Measurements from ENCODE around the gene RTN4R.
A peak's percentile ranks its signal among the peaks of the same experiment; 100 is the strongest.
"Not testable (repeated sequence)": the region's sequence is repeated elsewhere in the genome, so short reads cannot be mapped to it uniquely, and the experiment has no call there.

Gene RTN4R

GRCh38 chr22:20268279-20269012, at the start of gene RTN4R:
RTN4R (minus strand) TSS chr22:20268318; CDS start chr22:20268092, 226 bp downstream.
- in situ Hi-C loops (cut with MboI; ENCODE audit: low pct_unique_long_range_greater_than_20kb, low sequenced_read_pairs, unreplicated experiment), result no loop called here
- DNase-seq (ENCODE audit: low spot score), result peak; percentile 84
- peak; percentile 91 for TF ChIP-seq CTCF (IDR thresholded peaks at IDR 0.05; ENCODE audit: extremely low read depth, insufficient read depth, missing control alignments)

- in situ Hi-C loops (cut with MboI; ENCODE audit: low pct_unique_long_range_greater_than_20kb, low sequenced_read_pairs, unreplicated experiment); DNase-seq (ENCODE audit: low spot score): not testable (repeated sequence)
- TF ChIP-seq CTCF (IDR thresholded peaks at IDR 0.05; ENCODE audit: extremely low read depth, insufficient read depth, missing control alignments), result peak; percentile 51
These were observed 49.4 kb upstream of the RTN4R start for GRCh38 chr22:20317402-20318042.

GRCh38 chr22:20316844-20317401, 48.8 kb upstream of the RTN4R start:
- DNase-seq (ENCODE audit: low spot score), result no peak
- in situ Hi-C loops (cut with MboI; ENCODE audit: low pct_unique_long_range_greater_than_20kb, low sequenced_read_pairs, unreplicated experiment), result no loop called here
- no peak for TF ChIP-seq CTCF (IDR thresholded peaks at IDR 0.05; ENCODE audit: extremely low read depth, insufficient read depth, missing control alignments)

GRCh38 chr22:20316217-20316843, 48.2 kb upstream of the RTN4R start:
- DNase-seq (ENCODE audit: low spot score), result no peak
- in situ Hi-C loops (cut with MboI; ENCODE audit: low pct_unique_long_range_greater_than_20kb, low sequenced_read_pairs, unreplicated experiment), result no loop called here
- no peak for TF ChIP-seq CTCF (IDR thresholded peaks at IDR 0.05; ENCODE audit: extremely low read depth, insufficient read depth, missing control alignments)

GRCh38 chr22:20315337-20316216, 47.5 kb upstream of the RTN4R start:
- in situ Hi-C loops (cut with MboI; ENCODE audit: low pct_unique_long_range_greater_than_20kb, low sequenced_read_pairs, unreplicated experiment), result no loop called here
- no peak for TF ChIP-seq CTCF (IDR thresholded peaks at IDR 0.05; ENCODE audit: extremely low read depth, insufficient read depth, missing control alignments)
- no peak for DNase-seq (ENCODE audit: low spot score)

GRCh38 chr22:20314741-20315336, 46.7 kb upstream of the RTN4R start:
- in situ Hi-C loops (cut with MboI; ENCODE audit: low pct_unique_long_range_greater_than_20kb, low sequenced_read_pairs, unreplicated experiment), result not testable (repeated sequence)

GRCh38 chr22:20314206-20314605, 46.1 kb upstream of the RTN4R start:
- in situ Hi-C loops (cut with MboI; ENCODE audit: low pct_unique_long_range_greater_than_20kb, low sequenced_read_pairs, unreplicated experiment); DNase-seq (ENCODE audit: low spot score): not testable (repeated sequence)

More at GRCh38 chr22:20314741-20315336, 46.7 kb upstream of the RTN4R start:
- not testable (repeated sequence) for DNase-seq (ENCODE audit: low spot score)

GRCh38 chr22:20313306-20314077, 45.4 kb upstream of the RTN4R start:
- in situ Hi-C loops (cut with MboI; ENCODE audit: low pct_unique_long_range_greater_than_20kb, low sequenced_read_pairs, unreplicated experiment); DNase-seq (ENCODE audit: low spot score): not testable (repeated sequence)

Measured in GM13977 (cell line).